WTC11 (cell line): ENCODE measurements around the gene PLCB2. TPM values are rescaled to one million over a fixed set of nuclear protein-coding genes. Genes with fewer than 3 reads are reported as not detected.
A peak's percentile ranks its signal among the peaks of the same experiment; 100 is the strongest.

Experiments used
- ATAC-seq: fragments of 200-7000 bp; cut with Tn5 transposase; 2 replicates; pipeline ENCODE4 v1.10.0; 2021; ENCODE audit warnings: mild to moderate bottlenecking, moderate library complexity
- CTCF ChIA-PET: fragments of 300-600 bp; sonication (Branson Sonifier 250); formaldehyde crosslinking; loops from one replicate; lab custom pipeline; 2021; ENCODE audit warnings: antibody characterized with exemption; lab: Charles Lee
- POLR2A ChIA-PET: fragments of 350-600 bp; sonication (Branson Sonifier 250); formaldehyde crosslinking; loops from one replicate; lab custom pipeline; 2021; ENCODE audit warnings: antibody characterized with exemption; lab: Charles Lee
- DNase-seq: peaks from one replicate; pipeline ENCODE4 v3.0.0; 2021; ENCODE audit warnings: low spot score
- H3K27ac Mint-ChIP-seq: 2 replicates; pipeline ENCODE4 v1.8.0; 2021; ENCODE audit warnings: mixed read lengths
- H3K27me3 Mint-ChIP-seq: 2 replicates; pipeline ENCODE4 v1.8.0; 2021; ENCODE audit warnings: low read depth, mild to moderate bottlenecking, moderate library complexity, mixed read lengths
- H3K36me3 Mint-ChIP-seq: 2 replicates; pipeline ENCODE4 v1.8.0; 2021; ENCODE audit warnings: mixed read lengths
- H3K4me1 Mint-ChIP-seq: 2 replicates; pipeline ENCODE4 v1.8.0; 2022; ENCODE audit warnings: mixed read lengths
- H3K4me3 Mint-ChIP-seq: 2 replicates; pipeline ENCODE4 v1.8.0; 2021; ENCODE audit warnings: mild to moderate bottlenecking, moderate library complexity, mixed read lengths
- H3K9me3 Mint-ChIP-seq: 2 replicates; pipeline ENCODE4 v1.8.0; 2021; ENCODE audit warnings: mixed read lengths
- CREB1 ChIP-seq: sonication (generic); formaldehyde crosslinking; IDR thresholded peaks from 2 replicates; pipeline ENCODE4 v1.8.0; 2023; ENCODE audit warnings: mild to moderate bottlenecking, missing genetic modification reagents
- EMX1 ChIP-seq: fragments of 250-450 bp; sonication (Bioruptor Pico); IDR thresholded peaks from 2 replicates; pipeline ENCODE4 v1.8.0; 2021; ENCODE audit warnings: mild to moderate bottlenecking
- NFATC4 ChIP-seq: fragments of 250-450 bp; sonication (Bioruptor Pico); IDR thresholded peaks from 2 replicates; pipeline ENCODE4 v1.9.0; 2021; ENCODE audit warnings: mild to moderate bottlenecking
- PRDM15 ChIP-seq: sonication (generic); formaldehyde crosslinking; IDR thresholded peaks from 2 replicates; pipeline ENCODE4 v1.8.0; 2022; ENCODE audit warnings: missing genetic modification reagents
- RELA ChIP-seq: sonication (generic); formaldehyde crosslinking; IDR thresholded peaks from 2 replicates; pipeline ENCODE4 v1.8.1; 2022; ENCODE audit warnings: missing genetic modification reagents, mild to moderate bottlenecking, borderline replicate concordance
- ZNF281 ChIP-seq: sonication (generic); formaldehyde crosslinking; IDR thresholded peaks from 2 replicates; pipeline ENCODE4 v1.8.0; 2023; ENCODE audit warnings: mild to moderate bottlenecking, missing genetic modification reagents
- total RNA-seq: library from RNA; stranded (reverse); gene quantifications from 3 replicates; pipeline ENCODE4 v1.2.3, GENCODE V29; 2021
- TF ChIP-seq, protein P1 (sequence below): fragments of 250-450 bp; sonication (Bioruptor Pico); IDR thresholded peaks from 2 replicates; pipeline ENCODE4 v1.9.0; 2021; ENCODE audit warnings: moderate library complexity, mild to moderate bottlenecking, inconsistent platforms, borderline replicate concordance
- TF ChIP-seq, protein P2 (sequence below): sonication (generic); formaldehyde crosslinking; IDR thresholded peaks from 2 replicates; pipeline ENCODE4 v1.8.0; 2022; ENCODE audit warnings: mild to moderate bottlenecking, missing genetic modification reagents
- TF ChIP-seq, protein P3 (sequence below): sonication (generic); formaldehyde crosslinking; conservative IDR thresholded peaks from 2 replicates; pipeline ENCODE4 v1.8.1; 2023; ENCODE audit warnings: mild to moderate bottlenecking, low read depth, missing genetic modification reagents, moderate library complexity
- TF ChIP-seq, protein P4 (sequence below): fragments of 250-450 bp; sonication (Bioruptor Pico); IDR thresholded peaks from 2 replicates; pipeline ENCODE4 v1.9.0; 2021; ENCODE audit warnings: mild to moderate bottlenecking
- TF ChIP-seq, protein P5 (sequence below): sonication (generic); formaldehyde crosslinking; conservative IDR thresholded peaks from 2 replicates; pipeline ENCODE4 v1.8.1; 2022; ENCODE audit warnings: mild to moderate bottlenecking, missing genetic modification reagents
- TF ChIP-seq, protein P6 (sequence below): sonication (generic); formaldehyde crosslinking; IDR thresholded peaks from 2 replicates; pipeline ENCODE4 v1.8.1; 2023; ENCODE audit warnings: mild to moderate bottlenecking, missing genetic modification reagents

Gene PLCB2
- total RNA-seq, 1 experiment from 2014 or later = 15.2 TPM

DNA sequence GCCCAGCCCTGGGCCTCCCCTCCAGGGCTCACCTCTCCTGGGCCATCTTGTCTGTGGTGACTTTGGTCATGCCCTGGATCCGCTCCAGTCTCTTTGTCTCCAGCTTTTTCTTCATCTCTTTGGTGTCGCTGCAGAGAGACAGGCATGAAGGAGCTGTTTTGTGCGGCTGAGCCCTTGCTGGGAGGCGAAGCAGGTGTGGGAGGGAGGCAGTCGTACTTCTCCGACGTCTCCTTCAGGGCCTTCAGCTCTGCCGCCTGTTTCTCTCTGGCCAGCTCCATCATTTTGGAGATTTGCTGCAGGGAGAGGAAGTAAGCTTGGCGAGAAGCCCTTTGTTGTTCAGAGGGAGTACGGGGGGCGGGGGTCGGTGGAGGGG, 17.2 kb downstream of the PLCB2 start:
- DNase-seq = no peak
- ATAC-seq = peak; percentile 8

DNA sequence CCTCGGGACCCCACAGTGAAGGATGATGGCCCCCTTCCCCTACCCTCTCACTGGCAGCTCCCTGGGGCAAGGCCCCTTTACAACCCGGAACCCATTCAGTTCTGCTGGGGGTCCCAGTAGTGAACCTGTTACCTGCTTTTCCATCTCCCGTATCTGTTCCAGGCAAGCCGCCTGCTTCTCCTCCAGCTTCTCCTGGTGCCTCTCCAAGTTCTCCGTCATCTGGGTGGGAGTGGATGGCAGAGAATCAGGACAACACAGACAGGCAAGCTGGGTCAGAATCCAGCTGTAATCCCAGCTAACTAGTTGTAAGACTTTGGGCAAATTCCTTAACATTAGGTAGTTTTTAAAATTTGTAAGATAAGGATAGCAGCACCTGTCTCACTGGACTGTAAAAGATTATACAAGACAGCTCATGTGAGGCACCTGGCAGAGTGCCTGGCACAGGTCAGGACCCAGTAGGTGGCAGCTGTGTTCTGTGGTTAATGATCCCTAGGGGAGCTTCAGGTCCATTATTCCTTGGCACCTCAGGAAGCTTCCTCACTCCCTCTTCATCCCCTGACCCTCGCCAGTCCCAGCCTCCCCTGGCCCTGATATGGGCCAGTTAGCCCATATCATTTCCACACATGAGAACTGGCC, 18.5 kb downstream of the PLCB2 start:
- Mint-ChIP-seq H3K4me3 (no peak overlapping the region), H3K27ac (no peak overlapping the region), H3K4me1 (peaks cover 25% of the 10 kb centered on the region), H3K27me3 (peaks cover 57% of the 10 kb centered on the region), H3K9me3 (no peaks in the 10 kb centered on the region), H3K36me3 (no peaks in the 10 kb centered on the region)
- DNase-seq (no peak), ATAC-seq (no peak)
- CTCF ChIA-PET = interaction anchor here (0.9 to 13.0 kb wide), 8 partner anchors 10 to 83 kb away, joined by 3 to 341 read pairs (median 42); partner anchors contain the start of genes CCDC9B and PLCB2
- POLR2A ChIA-PET = interaction anchor here (1.1 kb wide), 1 partner anchor 9 kb away, joined by 3 read pairs; no protein-coding TSS in a partner anchor
- TF ChIP-seq, protein P1, sequence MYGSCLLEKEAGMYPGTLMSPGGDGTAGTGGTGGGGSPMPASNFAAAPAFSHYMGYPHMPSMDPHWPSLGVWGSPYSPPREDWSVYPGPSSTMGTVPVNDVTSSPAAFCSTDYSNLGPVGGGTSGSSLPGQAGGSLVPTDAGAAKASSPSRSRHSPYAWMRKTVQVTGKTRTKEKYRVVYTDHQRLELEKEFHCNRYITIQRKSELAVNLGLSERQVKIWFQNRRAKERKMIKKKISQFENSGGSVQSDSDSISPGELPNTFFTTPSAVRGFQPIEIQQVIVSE = no peak
- no peak for TF ChIP-seq CREB1
- no peak for TF ChIP-seq ZNF281 (CRISPR knock-in tag)
- no peak for TF ChIP-seq NFATC4 (CRISPR knock-in tag)
- no peak for TF ChIP-seq RELA (CRISPR knock-in tag)
- TF ChIP-seq, protein P2, sequence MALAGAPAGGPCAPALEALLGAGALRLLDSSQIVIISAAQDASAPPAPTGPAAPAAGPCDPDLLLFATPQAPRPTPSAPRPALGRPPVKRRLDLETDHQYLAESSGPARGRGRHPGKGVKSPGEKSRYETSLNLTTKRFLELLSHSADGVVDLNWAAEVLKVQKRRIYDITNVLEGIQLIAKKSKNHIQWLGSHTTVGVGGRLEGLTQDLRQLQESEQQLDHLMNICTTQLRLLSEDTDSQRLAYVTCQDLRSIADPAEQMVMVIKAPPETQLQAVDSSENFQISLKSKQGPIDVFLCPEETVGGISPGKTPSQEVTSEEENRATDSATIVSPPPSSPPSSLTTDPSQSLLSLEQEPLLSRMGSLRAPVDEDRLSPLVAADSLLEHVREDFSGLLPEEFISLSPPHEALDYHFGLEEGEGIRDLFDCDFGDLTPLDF (CRISPR knock-in tag) = no peak
- no peak for TF ChIP-seq EMX1 (CRISPR knock-in tag)
- TF ChIP-seq, protein P3, sequence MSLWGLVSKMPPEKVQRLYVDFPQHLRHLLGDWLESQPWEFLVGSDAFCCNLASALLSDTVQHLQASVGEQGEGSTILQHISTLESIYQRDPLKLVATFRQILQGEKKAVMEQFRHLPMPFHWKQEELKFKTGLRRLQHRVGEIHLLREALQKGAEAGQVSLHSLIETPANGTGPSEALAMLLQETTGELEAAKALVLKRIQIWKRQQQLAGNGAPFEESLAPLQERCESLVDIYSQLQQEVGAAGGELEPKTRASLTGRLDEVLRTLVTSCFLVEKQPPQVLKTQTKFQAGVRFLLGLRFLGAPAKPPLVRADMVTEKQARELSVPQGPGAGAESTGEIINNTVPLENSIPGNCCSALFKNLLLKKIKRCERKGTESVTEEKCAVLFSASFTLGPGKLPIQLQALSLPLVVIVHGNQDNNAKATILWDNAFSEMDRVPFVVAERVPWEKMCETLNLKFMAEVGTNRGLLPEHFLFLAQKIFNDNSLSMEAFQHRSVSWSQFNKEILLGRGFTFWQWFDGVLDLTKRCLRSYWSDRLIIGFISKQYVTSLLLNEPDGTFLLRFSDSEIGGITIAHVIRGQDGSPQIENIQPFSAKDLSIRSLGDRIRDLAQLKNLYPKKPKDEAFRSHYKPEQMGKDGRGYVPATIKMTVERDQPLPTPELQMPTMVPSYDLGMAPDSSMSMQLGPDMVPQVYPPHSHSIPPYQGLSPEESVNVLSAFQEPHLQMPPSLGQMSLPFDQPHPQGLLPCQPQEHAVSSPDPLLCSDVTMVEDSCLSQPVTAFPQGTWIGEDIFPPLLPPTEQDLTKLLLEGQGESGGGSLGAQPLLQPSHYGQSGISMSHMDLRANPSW (CRISPR knock-in tag) = no peak
- TF ChIP-seq, protein P4, sequence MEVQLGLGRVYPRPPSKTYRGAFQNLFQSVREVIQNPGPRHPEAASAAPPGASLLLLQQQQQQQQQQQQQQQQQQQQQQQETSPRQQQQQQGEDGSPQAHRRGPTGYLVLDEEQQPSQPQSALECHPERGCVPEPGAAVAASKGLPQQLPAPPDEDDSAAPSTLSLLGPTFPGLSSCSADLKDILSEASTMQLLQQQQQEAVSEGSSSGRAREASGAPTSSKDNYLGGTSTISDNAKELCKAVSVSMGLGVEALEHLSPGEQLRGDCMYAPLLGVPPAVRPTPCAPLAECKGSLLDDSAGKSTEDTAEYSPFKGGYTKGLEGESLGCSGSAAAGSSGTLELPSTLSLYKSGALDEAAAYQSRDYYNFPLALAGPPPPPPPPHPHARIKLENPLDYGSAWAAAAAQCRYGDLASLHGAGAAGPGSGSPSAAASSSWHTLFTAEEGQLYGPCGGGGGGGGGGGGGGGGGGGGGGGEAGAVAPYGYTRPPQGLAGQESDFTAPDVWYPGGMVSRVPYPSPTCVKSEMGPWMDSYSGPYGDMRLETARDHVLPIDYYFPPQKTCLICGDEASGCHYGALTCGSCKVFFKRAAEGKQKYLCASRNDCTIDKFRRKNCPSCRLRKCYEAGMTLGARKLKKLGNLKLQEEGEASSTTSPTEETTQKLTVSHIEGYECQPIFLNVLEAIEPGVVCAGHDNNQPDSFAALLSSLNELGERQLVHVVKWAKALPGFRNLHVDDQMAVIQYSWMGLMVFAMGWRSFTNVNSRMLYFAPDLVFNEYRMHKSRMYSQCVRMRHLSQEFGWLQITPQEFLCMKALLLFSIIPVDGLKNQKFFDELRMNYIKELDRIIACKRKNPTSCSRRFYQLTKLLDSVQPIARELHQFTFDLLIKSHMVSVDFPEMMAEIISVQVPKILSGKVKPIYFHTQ (CRISPR knock-in tag) = no peak
- TF ChIP-seq, protein P5, sequence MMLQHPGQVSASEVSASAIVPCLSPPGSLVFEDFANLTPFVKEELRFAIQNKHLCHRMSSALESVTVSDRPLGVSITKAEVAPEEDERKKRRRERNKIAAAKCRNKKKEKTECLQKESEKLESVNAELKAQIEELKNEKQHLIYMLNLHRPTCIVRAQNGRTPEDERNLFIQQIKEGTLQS = no peak

More for the DNA sequence above, 17.2 kb downstream of the PLCB2 start:
- peaks cover 45% of the 10 kb centered on the region for H3K27me3 Mint-ChIP-seq
- TF ChIP-seq, protein P6, sequence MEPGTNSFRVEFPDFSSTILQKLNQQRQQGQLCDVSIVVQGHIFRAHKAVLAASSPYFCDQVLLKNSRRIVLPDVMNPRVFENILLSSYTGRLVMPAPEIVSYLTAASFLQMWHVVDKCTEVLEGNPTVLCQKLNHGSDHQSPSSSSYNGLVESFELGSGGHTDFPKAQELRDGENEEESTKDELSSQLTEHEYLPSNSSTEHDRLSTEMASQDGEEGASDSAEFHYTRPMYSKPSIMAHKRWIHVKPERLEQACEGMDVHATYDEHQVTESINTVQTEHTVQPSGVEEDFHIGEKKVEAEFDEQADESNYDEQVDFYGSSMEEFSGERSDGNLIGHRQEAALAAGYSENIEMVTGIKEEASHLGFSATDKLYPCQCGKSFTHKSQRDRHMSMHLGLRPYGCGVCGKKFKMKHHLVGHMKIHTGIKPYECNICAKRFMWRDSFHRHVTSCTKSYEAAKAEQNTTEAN (CRISPR knock-in tag) = no peak
- peak; percentile 69 for TF ChIP-seq PRDM15 (CRISPR knock-in tag)
- TF ChIP-seq, all 79 proteins: peak for 1
- ChIA-PET POLR2A (interaction anchor here (0.9 to 1.3 kb wide), 3 partner anchors 10 to 17 kb away, joined by 5 to 6 read pairs (median 5); partner anchors contain the start of gene PLCB2), CTCF (interaction anchor here (0.6 to 13.0 kb wide), 23 partner anchors 9 to 254 kb away, joined by 3 to 341 read pairs (median 6); partner anchors contain the start of genes CCDC9B, INAFM2 and PLCB2)
- H3K4me1 Mint-ChIP-seq = peaks cover 20% of the 10 kb centered on the region
- no peak overlapping the region for H3K27ac Mint-ChIP-seq
- H3K36me3 Mint-ChIP-seq = no peaks in the 10 kb centered on the region
- peak overlapping the region; percentile 57 for H3K4me3 Mint-ChIP-seq
- no peaks in the 10 kb centered on the region for H3K9me3 Mint-ChIP-seq
